Measurements from ENCODE around the gene SATB1. TPM values are rescaled to one million over a fixed set of nuclear protein-coding genes. Genes with fewer than 3 reads are reported as not detected.
A peak's percentile ranks its signal among the peaks of the same experiment; 100 is the strongest.

The SATB1 gene
- total RNA-seq, 1 donor from 2014 or later = 4.4 TPM

DNA sequence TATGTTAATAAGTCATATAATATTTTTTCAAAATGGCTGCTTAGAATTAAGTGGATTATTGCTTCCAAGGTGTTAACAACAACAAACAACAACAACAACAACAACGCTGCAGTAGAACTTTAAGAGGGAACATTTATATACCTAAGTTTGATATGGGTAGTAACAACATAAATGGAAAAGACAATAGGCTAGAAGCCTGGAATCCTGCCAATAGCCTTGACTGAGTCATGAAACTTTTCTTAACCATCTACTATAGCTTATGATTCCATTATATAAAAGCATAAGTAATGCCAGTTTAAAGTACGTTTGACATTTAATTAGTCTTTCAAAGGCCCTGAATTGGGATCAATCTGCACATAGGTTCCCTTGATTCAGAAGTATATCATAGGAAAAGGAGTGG, 31.2 kb downstream of the SATB1 start:
- no peaks in the 10 kb centered on the region for H3K36me3 Mint-ChIP-seq (ENCODE audit: low read depth)
- H3K27me3 Mint-ChIP-seq (ENCODE audit: low read depth) = no peaks in the 10 kb centered on the region
- no peak for TF ChIP-seq CTCF (IDR thresholded peaks at IDR 0.05)
- no peaks in the 10 kb centered on the region for H3K4me1 Mint-ChIP-seq (ENCODE audit: low read depth)
- DNase-seq (ENCODE audit: low spot score) = no peak
- no peaks in the 10 kb centered on the region for H3K9me3 Mint-ChIP-seq (ENCODE audit: low read depth)
- H3K4me3 Mint-ChIP-seq (ENCODE audit: unreplicated experiment) = no peak overlapping the region
- no peak overlapping the region for H3K27ac Mint-ChIP-seq (ENCODE audit: unreplicated experiment)

GRCh38 chr3:18390024-18390660, 35.0 kb downstream of the SATB1 start:
- no peaks in the 10 kb centered on the region for H3K36me3 Mint-ChIP-seq (ENCODE audit: low read depth)
- H3K27ac Mint-ChIP-seq (ENCODE audit: unreplicated experiment) = no peak overlapping the region
- DNase-seq (ENCODE audit: low spot score) = no peak
- H3K4me1 Mint-ChIP-seq (ENCODE audit: low read depth) = no peaks in the 10 kb centered on the region
- TF ChIP-seq CTCF (IDR thresholded peaks at IDR 0.05) = no peak
- no peaks in the 10 kb centered on the region for H3K9me3 Mint-ChIP-seq (ENCODE audit: low read depth)
- no peak overlapping the region for H3K4me3 Mint-ChIP-seq (ENCODE audit: unreplicated experiment)
- H3K27me3 Mint-ChIP-seq (ENCODE audit: low read depth) = no peaks in the 10 kb centered on the region

DNA sequence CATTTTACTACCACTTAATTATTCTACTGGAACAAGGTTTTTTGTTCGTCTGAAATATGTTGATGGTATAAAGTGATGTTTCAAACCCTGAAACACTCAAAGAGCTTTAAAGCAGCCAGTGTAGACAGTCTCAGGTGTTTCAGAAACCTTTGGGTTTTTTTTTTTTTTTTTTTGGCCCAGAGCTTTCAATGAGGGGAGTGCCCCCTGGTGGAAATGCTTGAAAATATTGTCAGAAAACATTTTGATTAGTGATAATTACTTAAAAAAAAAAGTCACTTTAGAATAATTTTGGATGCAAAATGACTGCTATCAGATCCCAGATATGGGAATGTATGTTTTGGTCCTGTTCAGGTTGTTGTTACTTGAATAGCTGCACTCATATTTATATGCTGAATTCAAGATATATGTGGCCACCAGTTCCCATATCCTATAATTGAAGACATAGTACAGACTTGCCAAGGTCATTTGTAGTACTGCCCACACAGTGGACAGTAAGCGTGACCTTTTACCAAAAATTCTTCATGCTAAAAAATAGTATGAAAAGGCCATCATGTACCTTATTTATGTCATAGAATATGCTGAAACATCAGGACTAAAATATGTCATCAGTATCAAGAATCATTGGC, 35.9 kb downstream of the SATB1 start:
- Mint-ChIP-seq H3K27ac (ENCODE audit: unreplicated experiment) (no peak overlapping the region), H3K36me3 (ENCODE audit: low read depth) (no peaks in the 10 kb centered on the region), H3K9me3 (ENCODE audit: low read depth) (no peaks in the 10 kb centered on the region), H3K4me1 (ENCODE audit: low read depth) (no peaks in the 10 kb centered on the region), H3K4me3 (ENCODE audit: unreplicated experiment) (no peak overlapping the region), H3K27me3 (ENCODE audit: low read depth) (no peaks in the 10 kb centered on the region)
- peak; percentile 96 for TF ChIP-seq CTCF (IDR thresholded peaks at IDR 0.05)
- no peak for DNase-seq (ENCODE audit: low spot score)

DNA sequence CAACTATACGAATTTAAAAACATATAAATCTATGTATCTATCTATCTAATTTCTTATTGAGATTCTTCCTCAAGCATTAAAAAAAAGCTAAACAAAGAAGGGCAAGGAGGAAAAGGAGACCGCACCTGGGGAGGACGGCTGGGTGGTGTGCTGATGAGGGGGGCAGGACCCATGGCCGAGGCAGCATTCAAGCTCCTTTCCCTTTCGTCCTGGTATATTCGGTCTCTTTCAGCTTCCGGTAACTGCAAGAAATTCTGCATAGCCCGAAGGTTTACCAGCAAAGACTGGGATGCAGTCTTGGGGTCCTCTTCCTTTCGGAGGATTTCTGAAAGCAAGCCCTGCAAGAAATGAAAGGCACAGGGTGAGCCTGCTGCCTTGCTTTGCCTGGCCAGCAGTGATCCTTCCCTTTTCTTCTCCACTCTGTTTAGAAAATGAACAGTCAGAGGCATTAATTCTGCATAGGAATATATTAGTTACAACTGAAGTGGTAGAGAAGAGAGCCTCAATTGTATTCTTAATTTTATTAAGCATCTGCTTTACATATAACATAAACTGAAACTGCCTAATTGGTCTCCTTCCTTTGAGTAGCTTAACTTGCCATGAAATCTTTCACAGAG, 38.8 kb downstream of the SATB1 start:
- Mint-ChIP-seq H3K9me3 (ENCODE audit: low read depth) (no peaks in the 10 kb centered on the region), H3K4me3 (ENCODE audit: unreplicated experiment) (no peak overlapping the region), H3K27me3 (ENCODE audit: low read depth) (no peaks in the 10 kb centered on the region), H3K36me3 (ENCODE audit: low read depth) (no peaks in the 10 kb centered on the region), H3K4me1 (ENCODE audit: low read depth) (no peaks in the 10 kb centered on the region), H3K27ac (ENCODE audit: unreplicated experiment) (no peak overlapping the region)
- TF ChIP-seq CTCF (IDR thresholded peaks at IDR 0.05) = no peak
- no peak for DNase-seq (ENCODE audit: low spot score)

- Mint-ChIP-seq H3K27me3 (ENCODE audit: low read depth) (no peaks in the 10 kb centered on the region), H3K27ac (ENCODE audit: unreplicated experiment) (no peak overlapping the region), H3K4me3 (ENCODE audit: unreplicated experiment) (no peak overlapping the region), H3K9me3 (ENCODE audit: low read depth) (no peaks in the 10 kb centered on the region), H3K4me1 (ENCODE audit: low read depth) (no peaks in the 10 kb centered on the region), H3K36me3 (ENCODE audit: low read depth) (no peaks in the 10 kb centered on the region)
- TF ChIP-seq CTCF (IDR thresholded peaks at IDR 0.05) = no peak
- no peak for DNase-seq (ENCODE audit: low spot score)
Observed at GRCh38 chr3:18385706-18386105, 39.4 kb downstream of the SATB1 start.

Measured in chondrocyte (in vitro differentiated cells).